HCT116 (cell line): ENCODE data around the gene ADAM8. TPM values are rescaled to one million over a fixed set of nuclear protein-coding genes. Genes with fewer than 3 reads are reported as not detected.

Experiments
- ATAC-seq: fragments of 200-7000 bp; cut with Tn5 transposase; 2 replicates; pipeline ENCODE4 v1.9.1; 2020; ENCODE audit warnings: mild to moderate bottlenecking, moderate library complexity
- BruUV-seq: library from RNA; stranded (reverse); fragments of 400-500 nt; replicated peaks from 2 replicates; lab custom pipeline; 2021; lab: Mats Ljungman, UMichigan
- CTCF ChIA-PET: fragments of 300-600 bp; sonication (Branson Sonifier 250); formaldehyde crosslinking; loops from one replicate; lab custom pipeline; 2021; ENCODE audit warnings: antibody characterized with exemption; lab: Charles Lee
- POLR2A ChIA-PET: fragments of 300-600, 350-600 bp; sonication (Branson Sonifier 250); formaldehyde crosslinking; loops from one replicate; lab custom pipeline; 2021; ENCODE audit warnings: antibody characterized with exemption; lab: Charles Lee
- RAD21 ChIA-PET, 2 experiments: fragments of 300-600 bp; sonication (Branson Sonifier 250); formaldehyde crosslinking; loops; one replicate each; lab custom pipeline; 2023; ENCODE audit warnings: low total read pairs in 2 of 2; ENCODE audit not compliant: uncharacterized antibody in 2 of 2, unreplicated experiment in 2 of 2, low non-redundant PET in 1 of 2; lab: Charles Lee
- DNase-seq: peaks from one replicate; pipeline ENCODE4 v3.0.0-alpha.2; 2010; ENCODE audit warnings: low read depth, low spot score
- H2AFZ ChIP-seq: fragments of 200-600 bp; shearing (Covaris generic), sonication (generic); 2 replicates; pipeline ENCODE4 v1.6.1; 2017; ENCODE audit warnings: low read depth, mixed run types, mixed read lengths, antibody characterized with exemption, low read length; ENCODE audit not compliant: poor library complexity, severe bottlenecking
- H3K27ac ChIP-seq: 2 replicates; pipeline ENCODE4 v1.5.1; 2012; ENCODE audit warnings: low read depth, low read length
- H3K27me3 ChIP-seq: fragments of 200-600 bp; sonication (generic); 2 replicates; pipeline ENCODE4 v1.6.1; 2016; ENCODE audit warnings: mixed run types, low read length, mixed read lengths; ENCODE audit not compliant: insufficient read depth
- H3K36me3 ChIP-seq, 2 experiments: fragments of 200-500 bp in 1 of 2; fragments of 200-600 bp in 1 of 2; sonication (Bioruptor generic) in 1 of 2; sonication (generic) in 1 of 2; 2 replicates each; pipeline versions ENCODE4 v1.5.1 to v1.6.1; 2014 to 2016; ENCODE audit warnings: low read length in 2 of 2, inconsistent platforms in 1 of 2, mixed read lengths in 1 of 2, mixed run types in 1 of 2; ENCODE audit not compliant: insufficient read depth in 2 of 2, control insufficient read depth in 1 of 2
- H3K4me1 ChIP-seq, 2 experiments: fragments of 200-600 bp in 1 of 2; sonication (generic) in 1 of 2; 2 replicates each; pipeline versions ENCODE4 v1.5.1 to v1.6.1; 2012 to 2017; ENCODE audit warnings: low read length in 2 of 2, inconsistent platforms in 1 of 2, mild to moderate bottlenecking in 1 of 2, mixed read lengths in 1 of 2, mixed run types in 1 of 2, moderate library complexity in 1 of 2; ENCODE audit not compliant: insufficient read depth in 2 of 2, control insufficient read depth in 1 of 2
- H3K4me2 ChIP-seq: fragments of 200-600 bp; sonication (generic); 2 replicates; pipeline ENCODE4 v1.6.1; 2017; ENCODE audit warnings: mixed run types, low read length, mixed read lengths
- H3K4me3 ChIP-seq, 2 experiments: fragments of 200-600 bp in 1 of 2; sonication (generic) in 1 of 2; replicated peaks in 1 of 2; 2 replicates each; pipeline ENCODE4 v1.5.1; 2011 to 2016; ENCODE audit warnings: low read length in 2 of 2, control low read depth in 1 of 2, low read depth in 1 of 2, mild to moderate bottlenecking in 1 of 2, mixed read lengths in 1 of 2, mixed run types in 1 of 2
- H3K79me2 ChIP-seq: fragments of 200-600 bp; sonication (generic); 2 replicates; pipeline ENCODE4 v1.6.1; 2017; ENCODE audit warnings: mild to moderate bottlenecking, mixed run types, low read length, moderate library complexity, mixed read lengths; ENCODE audit not compliant: insufficient read depth
- H3K9ac ChIP-seq: fragments of 200-600 bp; sonication (generic); 2 replicates; pipeline ENCODE4 v1.6.1; 2016; ENCODE audit warnings: low read length, mixed read lengths
- H3K9me2 ChIP-seq: fragments of 200-600 bp; sonication (generic), shearing (Covaris generic); 2 replicates; pipeline ENCODE4 v1.6.1; 2017; ENCODE audit warnings: mixed run types, mild to moderate bottlenecking, moderate library complexity; ENCODE audit not compliant: insufficient read depth
- H3K9me3 ChIP-seq, 2 experiments: fragments of 200-500 bp in 1 of 2; fragments of 200-600 bp in 1 of 2; sonication (Bioruptor generic) in 1 of 2; sonication (generic) in 1 of 2; 2 replicates each; pipeline ENCODE4 v1.6.1; 2014 to 2017; ENCODE audit warnings: low read length in 2 of 2, mixed read lengths in 2 of 2, inconsistent platforms in 1 of 2, low read depth in 1 of 2, mild to moderate bottlenecking in 1 of 2, mixed run types in 1 of 2, moderate library complexity in 1 of 2; ENCODE audit not compliant: control insufficient read depth in 1 of 2, insufficient read depth in 1 of 2
- H4K20me1 ChIP-seq: fragments of 200-600 bp; sonication (generic), shearing (Covaris generic); 2 replicates; pipeline ENCODE4 v1.6.1; 2017; ENCODE audit warnings: mixed run types, mild to moderate bottlenecking, moderate library complexity; ENCODE audit not compliant: insufficient read depth
- ATF3 ChIP-seq: IDR thresholded peaks from 2 replicates; pipeline ENCODE4 v1.6.1; 2012
- CBX3 ChIP-seq: IDR thresholded peaks from 2 replicates; pipeline ENCODE4 v1.6.1; 2012; ENCODE audit warnings: low read depth
- CEBPB ChIP-seq: IDR thresholded peaks from 2 replicates; pipeline ENCODE4 v1.6.1; 2012; ENCODE audit warnings: low read depth
- CTCF ChIP-seq, 3 experiments: fragments of 200-600 bp in 1 of 3; sonication (generic) in 1 of 3; IDR thresholded peaks in 2 of 3; conservative IDR thresholded peaks in 1 of 3; 2 replicates each; pipeline ENCODE4 v1.5.1; 2012 to 2017; ENCODE audit warnings: low read depth in 2 of 3, low read length in 2 of 3, antibody characterized with exemption in 1 of 3, borderline replicate concordance in 1 of 3, control low read depth in 1 of 3, mild to moderate bottlenecking in 1 of 3, mixed read lengths in 1 of 3, mixed run types in 1 of 3, moderate library complexity in 1 of 3; ENCODE audit not compliant: insufficient read depth in 1 of 3
- EGR1 ChIP-seq: IDR thresholded peaks from 2 replicates; pipeline ENCODE4 v1.6.1; 2012; ENCODE audit warnings: low read depth
- ELF1 ChIP-seq: IDR thresholded peaks from 2 replicates; pipeline ENCODE4 v1.6.1; 2012; ENCODE audit warnings: low read depth, borderline replicate concordance
- EZH2 ChIP-seq: fragments of 200-600 bp; sonication (generic); IDR thresholded peaks from 2 replicates; pipeline ENCODE4 v1.6.1; 2017; ENCODE audit warnings: antibody characterized with exemption, mixed run types
- EZH2phosphoT487 ChIP-seq: fragments of 200-600 bp; IDR thresholded peaks from 2 replicates; pipeline ENCODE4 v1.6.1; 2018; ENCODE audit warnings: antibody characterized with exemption, borderline replicate concordance
- JUND ChIP-seq: IDR thresholded peaks from 2 replicates; pipeline ENCODE4 v1.6.1; 2012
- MAX ChIP-seq: IDR thresholded peaks from 2 replicates; pipeline ENCODE4 v1.6.1; 2012
- POLR2A ChIP-seq: IDR thresholded peaks from 2 replicates; pipeline ENCODE4 v1.7.0; 2011; ENCODE audit warnings: borderline replicate concordance; ENCODE audit not compliant: insufficient read depth, insufficient read length; ENCODE audit errors: extremely low read depth
- POLR2AphosphoS5 ChIP-seq: IDR thresholded peaks from 2 replicates; pipeline ENCODE4 v1.6.1; 2011; ENCODE audit warnings: mild to moderate bottlenecking, low read depth, low read length, moderate library complexity
- RAD21 ChIP-seq: IDR thresholded peaks from 2 replicates; pipeline ENCODE4 v1.6.1; 2012; ENCODE audit warnings: low read depth, mild to moderate bottlenecking
- REST ChIP-seq: IDR thresholded peaks from 2 replicates; pipeline ENCODE4 v1.6.1; 2012; ENCODE audit warnings: low read depth
- SIN3A ChIP-seq: IDR thresholded peaks from 2 replicates; pipeline ENCODE4 v1.6.1; 2012; ENCODE audit warnings: low read depth
- SP1 ChIP-seq: IDR thresholded peaks from 2 replicates; pipeline ENCODE4 v1.6.1; 2012; ENCODE audit warnings: low read depth
- SRF ChIP-seq: IDR thresholded peaks from 2 replicates; pipeline ENCODE4 v1.6.1; 2012; ENCODE audit warnings: low read depth
- TCF7L2 ChIP-seq: IDR thresholded peaks from 2 replicates; pipeline ENCODE4 v1.7.0; 2011; ENCODE audit warnings: borderline replicate concordance, inconsistent platforms; ENCODE audit not compliant: insufficient read depth, insufficient read length; ENCODE audit errors: extremely low read depth
- YY1 ChIP-seq: IDR thresholded peaks from 2 replicates; pipeline ENCODE4 v1.6.1; 2011; ENCODE audit warnings: low read length, low read depth, moderate library complexity, mild to moderate bottlenecking; ENCODE audit not compliant: insufficient replicate concordance; ENCODE audit errors: extremely low read depth
- ZFX ChIP-seq: fragments of 450-650 bp; IDR thresholded peaks from 2 replicates; pipeline ENCODE4 v1.6.1; 2017
- ZNF274 ChIP-seq: fragments of 200-500 bp; sonication (Bioruptor generic); IDR thresholded peaks from 2 replicates; pipeline ENCODE4 v1.6.1; 2014; ENCODE audit warnings: mild to moderate bottlenecking, low read depth, low read length, inconsistent platforms
- intact Hi-C: fragments of 100-400 bp; cut with micrococcal nuclease; formaldehyde crosslinking; loops from 2 replicates; pipeline ENCODE4 v1.10.0; 2022
- total RNA-seq: library from RNA; stranded (reverse); gene quantifications from one replicate; pipeline ENCODE4 v1.2.1, GENCODE V29; 2021; ENCODE audit not compliant: unreplicated experiment

Gene ADAM8
- total RNA-seq, 1 experiment from 2014 or later: 4.1 TPM

GRCh38 chr10:133258818-133259601 is 17.7 kb downstream of the ADAM8 start:
- ChIA-PET RAD21 (no interaction called here), POLR2A (no interaction called here), CTCF (interaction anchor here (0.7 to 1.9 kb wide), 2 partner anchors 49 to 113 kb away, joined by 4 read pairs; no protein-coding TSS in a partner anchor)
- Histone ChIP-seq H4K20me1 (no peaks in the 10 kb centered on the region), H3K4me3 (peak overlapping the region; percentile 13 to 33; a peak in 2 of 4 replicates), H3K79me2 (no peaks in the 10 kb centered on the region), H2AFZ (no peak overlapping the region), H3K9me3 (no peaks in the 10 kb centered on the region), H3K9me2 (no peaks in the 10 kb centered on the region), H3K9ac (peak overlapping the region; percentile 63), H3K27ac (peak overlapping the region; percentile 92), H3K27me3 (no peaks in the 10 kb centered on the region), H3K4me2 (peak overlapping the region; percentile 74), H3K4me1 (peaks cover 40 to 50% of the 10 kb centered on the region in 2 experiments), H3K36me3 (no peaks in the 10 kb centered on the region)
- ATAC-seq: peak; percentile 35
- DNase-seq: peak; percentile 81
- no TSS peak for BruUV-seq
- intact Hi-C loops: loop anchor here (2.0 to 10.0 kb wide), 3 partner anchors 114 to 354 kb away; partner anchors contain the start of gene CFAP46
- TF ChIP-seq SIN3A (peak; percentile 44; the same call in 1 of the 2 replicates), REST (no peak), EZH2phosphoT487 (no peak), SRF (no peak), ATF3 (no peak), EZH2 (no peak), SP1 (peak; percentile 82), CEBPB (no peak; the same call in none of the 2 replicates), ZFX (no peak), CBX3 (no peak; the same call in 1 of the 2 replicates), TCF7L2 (no peak), EGR1 (no peak), POLR2A (no peak), CTCF (IDR thresholded peaks at IDR 0.05 in 2 of 3, conservative IDR thresholded peaks at IDR 0.05 in 1 of 3; ENCODE audit: borderline replicate concordance in 1 of 3, insufficient read depth in 1 of 3, low read depth in 2 of 3, low read length in 2 of 3) (no peak), JUND (peak; percentile 81), ELF1 (no peak), YY1 (peak; percentile 56), RAD21 (no peak), ZNF274 (no peak), POLR2AphosphoS5 (peak; percentile 49), MAX (peak; percentile 94)
